Cardiac fibroblast (primary cell): Measurements from ENCODE around the gene TEX19.

Experiments
- DNase-seq, 2 donors: peaks; one replicate each; pipeline versions ENCODE4 v3.0.0 to v3.0.0-alpha.2; 2010; ENCODE audit warnings: low read depth in 2 of 2
- H3K4me3 ChIP-seq, 2 donors: replicated peaks in 1 of 2; 1 replicate in 1 of 2; 2 replicates in 1 of 2; pipeline ENCODE4 v1.5.1; 2011; ENCODE audit warnings: low read depth in 2 of 2, low read length in 2 of 2, mild to moderate bottlenecking in 2 of 2, moderate library complexity in 1 of 2
- TF ChIP-seq, protein P1 (sequence below): IDR thresholded peaks from one replicate; pipeline ENCODE4 v1.5.1; 2011; ENCODE audit warnings: low read depth, mild to moderate bottlenecking, low read length, inconsistent platforms

TEX19 gene

DNA sequence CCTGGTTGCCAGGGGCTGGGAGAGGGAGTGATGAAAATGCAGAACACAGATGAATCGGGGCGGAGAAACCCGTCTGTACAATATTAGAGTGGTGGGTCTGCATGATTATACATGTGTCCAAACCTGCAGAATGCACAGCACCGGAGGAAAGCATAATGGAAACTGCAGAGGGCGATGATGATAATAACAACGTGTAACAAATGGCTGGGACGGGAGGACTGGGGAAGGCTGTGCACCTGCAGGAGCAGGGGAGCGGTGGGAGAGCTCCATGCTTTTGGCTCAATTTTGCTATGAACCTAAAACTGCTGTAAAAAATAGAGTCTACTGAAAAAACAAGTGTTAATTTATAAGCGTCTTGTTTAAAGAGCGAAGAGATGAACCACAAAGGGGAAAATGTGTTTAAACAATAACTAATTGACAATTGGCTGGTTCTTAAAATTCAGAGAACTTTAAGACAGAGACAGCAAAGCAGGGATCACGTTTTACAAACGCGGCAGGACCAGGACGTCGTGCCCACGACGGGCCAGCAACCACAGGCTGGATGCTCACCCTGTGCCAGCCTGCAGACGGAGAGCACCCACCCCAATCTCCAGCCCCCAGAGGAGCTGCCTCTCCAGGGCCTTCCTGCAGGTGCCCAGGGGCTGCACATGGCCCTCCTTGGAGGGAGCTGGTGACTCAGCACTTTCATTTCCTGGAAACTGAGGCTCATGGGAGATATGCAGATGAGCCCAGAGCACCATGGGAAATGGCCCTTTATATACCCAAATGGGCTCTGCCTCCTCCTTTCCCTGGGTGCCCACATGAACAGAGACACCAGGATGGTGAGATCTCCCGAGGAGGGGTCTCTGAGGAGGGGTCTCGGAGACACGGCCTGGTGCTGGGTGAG, at the start of gene TEX19:
Gene TEX19 (plus strand): TSS at position 783 of the 886 bp plus-strand sequence. CDS start 2,904 bp downstream, outside the sequence.
- no peak for DNase-seq
- no peak within 1 kb of the TSS for H3K4me3 ChIP-seq
- TF ChIP-seq, protein P1, sequence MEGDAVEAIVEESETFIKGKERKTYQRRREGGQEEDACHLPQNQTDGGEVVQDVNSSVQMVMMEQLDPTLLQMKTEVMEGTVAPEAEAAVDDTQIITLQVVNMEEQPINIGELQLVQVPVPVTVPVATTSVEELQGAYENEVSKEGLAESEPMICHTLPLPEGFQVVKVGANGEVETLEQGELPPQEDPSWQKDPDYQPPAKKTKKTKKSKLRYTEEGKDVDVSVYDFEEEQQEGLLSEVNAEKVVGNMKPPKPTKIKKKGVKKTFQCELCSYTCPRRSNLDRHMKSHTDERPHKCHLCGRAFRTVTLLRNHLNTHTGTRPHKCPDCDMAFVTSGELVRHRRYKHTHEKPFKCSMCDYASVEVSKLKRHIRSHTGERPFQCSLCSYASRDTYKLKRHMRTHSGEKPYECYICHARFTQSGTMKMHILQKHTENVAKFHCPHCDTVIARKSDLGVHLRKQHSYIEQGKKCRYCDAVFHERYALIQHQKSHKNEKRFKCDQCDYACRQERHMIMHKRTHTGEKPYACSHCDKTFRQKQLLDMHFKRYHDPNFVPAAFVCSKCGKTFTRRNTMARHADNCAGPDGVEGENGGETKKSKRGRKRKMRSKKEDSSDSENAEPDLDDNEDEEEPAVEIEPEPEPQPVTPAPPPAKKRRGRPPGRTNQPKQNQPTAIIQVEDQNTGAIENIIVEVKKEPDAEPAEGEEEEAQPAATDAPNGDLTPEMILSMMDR: no peak

DNA sequence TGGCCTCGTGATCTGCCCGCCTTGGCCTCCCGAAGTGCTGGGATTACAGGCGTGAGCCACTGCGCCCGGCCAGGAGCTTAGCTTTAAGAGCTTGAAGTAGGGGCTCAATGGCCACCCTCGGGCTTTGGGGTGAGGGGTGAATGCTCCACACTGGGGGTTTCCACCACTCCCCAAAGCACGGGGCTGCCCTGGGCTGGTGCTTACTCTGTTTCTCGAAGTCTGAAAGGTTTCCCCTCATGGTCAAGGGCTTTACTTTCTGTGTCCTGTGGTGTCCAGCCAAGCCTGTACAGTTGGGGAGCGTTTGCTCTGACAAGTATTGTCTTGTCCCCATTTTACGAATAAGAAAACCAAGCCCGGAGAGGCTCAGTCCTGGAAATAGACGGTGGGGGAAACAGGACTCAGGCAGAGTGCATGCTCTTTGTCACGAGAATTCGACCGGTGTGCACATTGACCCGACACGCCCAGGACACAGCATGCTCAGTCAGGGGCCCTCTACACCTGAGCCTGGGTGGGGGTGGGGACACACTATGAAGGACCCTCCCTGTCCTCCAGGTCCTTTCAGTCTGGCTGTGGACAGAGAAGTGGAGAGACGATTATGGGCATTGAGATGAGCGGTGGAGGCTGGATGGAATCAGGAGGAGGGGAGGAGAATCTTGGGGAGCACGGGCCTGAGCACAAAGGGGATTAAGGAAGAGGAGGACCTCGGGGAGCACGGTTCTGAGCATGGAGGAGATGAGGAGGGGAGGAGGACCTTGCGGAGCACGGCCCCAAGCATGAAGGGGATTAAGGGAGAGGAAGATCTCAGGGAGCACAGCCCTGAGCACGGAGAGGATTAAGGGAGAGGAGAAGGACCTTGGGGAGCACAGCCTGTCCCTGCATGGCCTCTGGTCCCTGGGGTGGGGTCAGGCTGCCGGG, 49.1 kb upstream of the TEX19 start:
- DNase-seq: no peak
- TF ChIP-seq, protein P1: no peak
- H3K4me3 ChIP-seq: no peak overlapping the region

DNA sequence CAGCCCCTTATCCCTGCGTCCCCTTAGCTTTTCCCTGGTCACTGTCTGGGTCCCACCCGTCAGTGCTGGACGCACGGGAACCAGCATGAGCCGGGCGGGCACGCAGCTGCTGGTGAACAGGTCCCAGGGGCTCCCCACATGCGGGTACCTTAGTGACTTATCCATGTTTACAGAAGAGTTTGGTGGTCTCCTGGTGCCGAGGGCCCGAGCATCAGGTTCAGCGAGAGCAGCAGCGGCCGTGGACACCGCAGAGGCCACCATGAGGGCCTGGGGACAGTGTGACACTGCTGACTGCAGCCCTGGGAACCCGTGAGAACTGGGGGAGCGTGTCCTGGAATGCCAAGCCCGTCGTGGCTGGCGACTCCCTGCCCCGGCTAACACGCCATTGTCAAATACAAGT, 48.2 kb upstream of the TEX19 start:
- TF ChIP-seq, protein P1: no peak
- DNase-seq: no peak
- no peak overlapping the region for H3K4me3 ChIP-seq

- DNase-seq: no peak
- no peak overlapping the region for H3K4me3 ChIP-seq
- TF ChIP-seq, protein P1: no peak
Observed at GRCh38 chr17:82311971-82312370, 47.1 kb upstream of the TEX19 start.

GRCh38 chr17:82313195-82314011, 45.6 kb upstream of the TEX19 start:
- TF ChIP-seq, protein P1: no peak
- DNase-seq: no peak
- H3K4me3 ChIP-seq: no peak overlapping the region
